K562 (cell line): ENCODE measurements around the gene ACE. TPM values are rescaled to one million over a fixed set of nuclear protein-coding genes. Genes with fewer than 3 reads are reported as not detected.

Source experiments
- BRCA1 ChIP-seq, 2 experiments: fragments of 450-650 bp in 1 of 2; sonication (generic) in 1 of 2; formaldehyde crosslinking in 1 of 2; IDR thresholded peaks; 2 replicates each; pipeline versions ENCODE4 v1.5.0 to v1.6.1; 2017 to 2020; ENCODE audit warnings: mild to moderate bottlenecking in 1 of 2, missing genetic modification reagents in 1 of 2
- CBFB ChIP-seq: sonication (generic); formaldehyde crosslinking; IDR thresholded peaks from 2 replicates; pipeline ENCODE4 v1.4.0; 2020; ENCODE audit warnings: mild to moderate bottlenecking, missing genetic modification reagents
- CREB1 ChIP-seq, 2 experiments: sonication (generic) in 1 of 2; formaldehyde crosslinking in 1 of 2; IDR thresholded peaks; 2 replicates each; pipeline versions ENCODE4 v1.6.1 to v1.8.0; 2012 to 2022; ENCODE audit warnings: inconsistent platforms in 1 of 2, mild to moderate bottlenecking in 1 of 2, missing genetic modification reagents in 1 of 2, moderate library complexity in 1 of 2
- E2F6 ChIP-seq, 2 experiments: IDR thresholded peaks; 2 replicates each; pipeline ENCODE4 v1.6.1; 2011; ENCODE audit warnings: borderline replicate concordance in 1 of 2, control low read depth in 1 of 2, low read depth in 1 of 2, low read length in 1 of 2, mild to moderate bottlenecking in 1 of 2, mixed read lengths in 1 of 2, moderate library complexity in 1 of 2; ENCODE audit not compliant: insufficient read depth in 1 of 2, insufficient read length in 1 of 2, poor library complexity in 1 of 2, severe bottlenecking in 1 of 2; ENCODE audit errors: extremely low read depth in 1 of 2
- ELF2 ChIP-seq: fragments of 250-450 bp; sonication (Bioruptor Pico); IDR thresholded peaks from 2 replicates; pipeline ENCODE4 v1.5.0; 2021; ENCODE audit warnings: mild to moderate bottlenecking
- ETS1 ChIP-seq: conservative IDR thresholded peaks from 2 replicates; pipeline ENCODE4 v1.6.1; 2011; ENCODE audit warnings: low read depth, mild to moderate bottlenecking, low read length; ENCODE audit not compliant: control insufficient read depth
- FOXA1 ChIP-seq: fragments of 450-650 bp; IDR thresholded peaks from 2 replicates; pipeline ENCODE4 v1.6.1; 2016; ENCODE audit warnings: mild to moderate bottlenecking, borderline replicate concordance
- HIVEP1 ChIP-seq: fragments of 250-450 bp; sonication (Bioruptor Pico); IDR thresholded peaks from 2 replicates; pipeline ENCODE4 v1.4.0; 2020; ENCODE audit warnings: mild to moderate bottlenecking
- NR3C1 ChIP-seq: sonication (generic); formaldehyde crosslinking; IDR thresholded peaks from 2 replicates; pipeline ENCODE4 v1.8.1; 2022; ENCODE audit warnings: missing genetic modification reagents
- PREB ChIP-seq: sonication (generic); formaldehyde crosslinking; IDR thresholded peaks from 2 replicates; pipeline ENCODE4 v1.8.1; 2023; ENCODE audit warnings: mild to moderate bottlenecking, missing genetic modification reagents
- TCFL5 ChIP-seq: fragments of 250-450 bp; sonication (Bioruptor Pico); conservative IDR thresholded peaks from 2 replicates; pipeline ENCODE4 v1.6.1; 2021; ENCODE audit warnings: mild to moderate bottlenecking, moderate library complexity, matching md5 sums
- ZMIZ1 ChIP-seq, 2 experiments: fragments of 150-350 bp in 1 of 2; IDR thresholded peaks; 2 replicates each; pipeline ENCODE4 v1.6.1; 2012 to 2016; ENCODE audit warnings: low read depth in 2 of 2, low read length in 2 of 2, mild to moderate bottlenecking in 1 of 2, moderate library complexity in 1 of 2
- ZNF23 ChIP-seq: fragments of 250-450 bp; sonication (Bioruptor Pico); IDR thresholded peaks from 2 replicates; pipeline ENCODE4 v1.4.0; 2020; ENCODE audit warnings: mild to moderate bottlenecking
- ZNF449 ChIP-seq: fragments of 250-450 bp; sonication (Bioruptor Pico); IDR thresholded peaks from 2 replicates; pipeline ENCODE4 v1.8.0; 2022; ENCODE audit warnings: moderate library complexity, mild to moderate bottlenecking, inconsistent platforms
- polyA plus RNA-seq, 8 experiments: library from polyadenylated mRNA; depleted of rRNA in 4 of 8; stranded (reverse) in 5 of 8; unstranded in 3 of 8; fragments of >200 nt; fragmentation: Nextera tagmentation in 2 of 8; fragmentation: Illumina TruSeq in 1 of 8; extraction: Ambion mirVana in 2 of 8; extraction: Trizol in 1 of 8; gene quantifications; 2 replicates each; pipeline versions ENCODE4 v1.2.1 to v1.2.3, GENCODE V29; 2011 to 2014; ENCODE audit warnings: inconsistent platforms in 1 of 8, missing spikeins in 1 of 8
- total RNA-seq, 7 experiments: library from RNA; depleted of rRNA in 6 of 7; stranded (reverse); fragments of >200 nt in 6 of 7; fragmentation: Illumina TruSeq in 2 of 7; extraction: Trizol in 2 of 7; gene quantifications; 2 replicates each; pipeline versions ENCODE4 v1.2.1 to v1.2.3, GENCODE V29; 2011 to 2021; ENCODE audit warnings: low replicate concordance in 1 of 7

The ACE gene
- total and polyA plus RNA-seq, 9 of the 15 experiments (the other 6 are each of a cell fraction or from before 2014, with no cell fraction given): 0.07 to 2.5 (median 0.47) TPM; not detected in 1

GRCh38 chr17:63445954-63446752 lies 30.7 kb upstream of the ACE start, which contains the start of gene CYB561 (continued):
- no peak for TF ChIP-seq PREB (CRISPR knock-in tag)
- no peak for TF ChIP-seq FOXA1
- TF ChIP-seq E2F6 (IDR thresholded peaks at IDR 0.05; ENCODE audit: borderline replicate concordance in 1 of 2, extremely low read depth in 1 of 2, insufficient read depth in 1 of 2, insufficient read length in 1 of 2, low read depth in 1 of 2, low read length in 1 of 2, poor library complexity in 1 of 2, severe bottlenecking in 1 of 2): peak; percentile 94 to 95
- peak; percentile 57; the same call in 1 of the 2 replicates for TF ChIP-seq HIVEP1 (CRISPR knock-in tag)
- TF ChIP-seq ETS1: no peak
- 0 out of 2 replicates have a peak, but pooled peaks have one; percentile 43 for TF ChIP-seq ELF2 (CRISPR knock-in tag)
- no peak for TF ChIP-seq BRCA1 (IDR thresholded peaks at IDR 0.05)
- peak; percentile 60; the same call in 1 of the 2 replicates for TF ChIP-seq BRCA1 (CRISPR knock-in tag; IDR thresholded peaks at IDR 0.05)
- TF ChIP-seq NR3C1 (CRISPR knock-in tag): peak; percentile 93
- no peak for TF ChIP-seq ZNF23 (CRISPR knock-in tag)
- 0 out of 2 replicates have a peak, but pooled peaks have one; percentile 23 for TF ChIP-seq CBFB (CRISPR knock-in tag)
- TF ChIP-seq ZMIZ1 (IDR thresholded peaks at IDR 0.05; ENCODE audit: low read depth in 2 of 2, low read length in 2 of 2): no peak
- TF ChIP-seq TCFL5: no peak
- no peak for TF ChIP-seq ZNF449 (CRISPR knock-in tag)
- peak; percentile 51; the same call in 1 of the 2 replicates for TF ChIP-seq CREB1 (IDR thresholded peaks at IDR 0.05)
- TF ChIP-seq CREB1 (CRISPR knock-in tag; IDR thresholded peaks at IDR 0.05): peak; percentile 35; the same call in 1 of the 2 replicates
